Activated CD8-positive, alpha-beta T cell treated with anti-CD3 and anti-CD28 coated beads, Interleukin-2, amount 10 ng/mL, durations not matched to agents 7 days and 5 days (primary cell): ENCODE data around the gene ELOA. TPM values are rescaled to one million over a fixed set of nuclear protein-coding genes. Genes with fewer than 3 reads are reported as not detected.
A peak's percentile ranks its signal among the peaks of the same experiment; 100 is the strongest.
"Not testable (repeated sequence)": the region's sequence is repeated elsewhere in the genome, so short reads cannot be mapped to it uniquely, and the experiment has no call there.

ENCODE experiments used
- ATAC-seq: fragments of 150-1000 bp; cut with Tn5 transposase; one replicate; pipeline ENCODE4 v1.10.0; 2021; ENCODE audit warnings: moderate library complexity
- CTCF ChIA-PET: fragments of 350-600 bp; sonication (Branson Sonifier 250); formaldehyde crosslinking; loops from one replicate; lab custom pipeline; 2021; ENCODE audit warnings: antibody characterized with exemption; lab: Charles Lee
- POLR2A ChIA-PET: fragments of 350-600 bp; sonication (Branson Sonifier 250); formaldehyde crosslinking; loops from one replicate; lab custom pipeline; 2021; ENCODE audit warnings: antibody characterized with exemption; lab: Charles Lee
- DNase-seq: peaks from one replicate; pipeline ENCODE4 v3.0.0-alpha.2; 2020
- H3K27ac Mint-ChIP-seq: one replicate; pipeline ENCODE4 v1.8.0; 2021; ENCODE audit warnings: mild to moderate bottlenecking, mixed read lengths
- H3K27me3 Mint-ChIP-seq: one replicate; pipeline ENCODE4 v1.8.0; 2021; ENCODE audit warnings: low read depth, mixed read lengths
- H3K36me3 Mint-ChIP-seq: one replicate; pipeline ENCODE4 v1.8.0; 2021; ENCODE audit warnings: low read depth, mixed read lengths
- H3K4me1 Mint-ChIP-seq: one replicate; pipeline ENCODE4 v1.8.0; 2021; ENCODE audit warnings: low read depth, mixed read lengths
- H3K4me3 Mint-ChIP-seq: one replicate; pipeline ENCODE4 v1.8.0; 2021; ENCODE audit warnings: mild to moderate bottlenecking, mixed read lengths
- H3K9me3 Mint-ChIP-seq: one replicate; pipeline ENCODE4 v1.8.0; 2022; ENCODE audit warnings: mixed read lengths; ENCODE audit not compliant: insufficient read depth
- total RNA-seq, 2 experiments: library from RNA; stranded (reverse); gene quantifications; one replicate each; pipeline ENCODE4 v1.2.3, GENCODE V29; 2021

ELOA gene
- total RNA-seq, 2 experiments from 2014 or later, result 29.2 to 31.0 TPM

- ATAC-seq (no peak), DNase-seq (no peak)
- Mint-ChIP-seq H3K4me3 (no peak overlapping the region), H3K27me3 (no peaks in the 10 kb centered on the region), H3K27ac (no peak overlapping the region), H3K9me3 (no peaks in the 10 kb centered on the region), H3K4me1 (peaks cover 28% of the 10 kb centered on the region), H3K36me3 (peaks cover 32% of the 10 kb centered on the region)
- CTCF ChIA-PET, result interaction anchor here (1.3 to 6.7 kb wide), 5 partner anchors 10 to 119 kb away, joined by 3 to 53 read pairs (median 7); no protein-coding TSS in a partner anchor
- POLR2A ChIA-PET, result interaction anchor here (2.6 kb wide), 1 partner anchor 19 kb away, joined by 10 read pairs; the partner anchor contains the start of gene PITHD1
These were observed 54.5 kb downstream of the ELOA start for GRCh38 chr1:23797478-23798448.

- no peaks in the 10 kb centered on the region for H3K9me3 Mint-ChIP-seq
- ChIA-PET POLR2A (interaction anchor here (0.9 to 2.6 kb wide), 2 partner anchors 19 to 20 kb away, joined by 6 to 10 read pairs; partner anchors contain the start of gene PITHD1), CTCF (interaction anchor here (1.0 to 6.7 kb wide), 5 partner anchors 9 to 118 kb away, joined by 5 to 53 read pairs (median 10); no protein-coding TSS in a partner anchor)
- H3K27ac Mint-ChIP-seq, result peak overlapping the region; percentile 96
- ATAC-seq (no peak), DNase-seq (peak; percentile 38)
- no peaks in the 10 kb centered on the region for H3K27me3 Mint-ChIP-seq
- peaks cover 30% of the 10 kb centered on the region for H3K36me3 Mint-ChIP-seq
- H3K4me1 Mint-ChIP-seq, result peaks cover 21% of the 10 kb centered on the region
- H3K4me3 Mint-ChIP-seq, result peak overlapping the region; percentile 97
These were observed 55.4 kb downstream of the ELOA start for GRCh38 chr1:23798662-23799142.

- peaks cover 21% of the 10 kb centered on the region for H3K4me1 Mint-ChIP-seq
- H3K27me3 Mint-ChIP-seq, result no peaks in the 10 kb centered on the region
- ChIA-PET CTCF (interaction anchor here (1.0 to 6.7 kb wide), 4 partner anchors 11 to 118 kb away, joined by 7 to 53 read pairs (median 27); no protein-coding TSS in a partner anchor), POLR2A (interaction anchor here (0.8 to 3.7 kb wide), 3 partner anchors 9 to 161 kb away, joined by 3 to 33 read pairs (median 6); partner anchors contain the start of genes LYPLA2 and PNRC2)
- H3K36me3 Mint-ChIP-seq, result peaks cover 32% of the 10 kb centered on the region
- DNase-seq, result no peak
- no peaks in the 10 kb centered on the region for H3K9me3 Mint-ChIP-seq
- H3K4me3 Mint-ChIP-seq, result peak overlapping the region; percentile 97
- no peak for ATAC-seq
- peak overlapping the region; percentile 96 for H3K27ac Mint-ChIP-seq
These were observed 55.9 kb downstream of the ELOA start for GRCh38 chr1:23799255-23799569.

GRCh38 chr1:23799570-23800399 is 56.5 kb downstream of the ELOA start:
- peak overlapping the region; percentile 96 for H3K27ac Mint-ChIP-seq
- peaks cover 21% of the 10 kb centered on the region for H3K4me1 Mint-ChIP-seq
- H3K36me3 Mint-ChIP-seq, result peaks cover 27% of the 10 kb centered on the region
- peak; percentile 58 for DNase-seq
- no peaks in the 10 kb centered on the region for H3K27me3 Mint-ChIP-seq
- peak; percentile 8 for ATAC-seq
- CTCF ChIA-PET, result interaction anchor here (0.8 to 6.7 kb wide), 6 partner anchors 10 to 117 kb away, joined by 4 to 53 read pairs (median 17); no protein-coding TSS in a partner anchor
- POLR2A ChIA-PET, result interaction anchor here (0.8 to 3.7 kb wide), 5 partner anchors 9 to 160 kb away, joined by 3 to 33 read pairs (median 6); partner anchors contain the start of genes LYPLA2, PITHD1 and PNRC2
- H3K9me3 Mint-ChIP-seq, result no peaks in the 10 kb centered on the region
- H3K4me3 Mint-ChIP-seq, result peak overlapping the region; percentile 97

GRCh38 chr1:23800400-23801337 is 57.4 kb downstream of the ELOA start, which contains the start of gene GALE:
Gene GALE, minus strand, starts transcription at chr1:23800754. Its CDS starts 1,747 bp downstream, at chr1:23799007.
- H3K9me3 Mint-ChIP-seq, result no peaks in the 10 kb centered on the region
- H3K27me3 Mint-ChIP-seq, result no peaks in the 10 kb centered on the region
- ATAC-seq (peak; percentile 89), DNase-seq (peak; percentile 99)
- peak within 1 kb of the TSS; percentile 97 for H3K4me3 Mint-ChIP-seq
- CTCF ChIA-PET, result interaction anchor here (0.8 to 6.7 kb wide), 7 partner anchors 9 to 116 kb away, joined by 3 to 53 read pairs (median 5); no protein-coding TSS in a partner anchor
- H3K4me1 Mint-ChIP-seq, result peaks cover 21% of the 10 kb centered on the region
- H3K27ac Mint-ChIP-seq, result peak within 1 kb of the TSS; percentile 96
- POLR2A ChIA-PET, result interaction anchor here (0.6 to 3.7 kb wide), 13 partner anchors 10 to 456 kb away, joined by 3 to 33 read pairs (median 4); partner anchors contain the start of genes HMGCL, LYPLA2, PITHD1 and RPL11
- H3K36me3 Mint-ChIP-seq, result peaks cover 25% of the 10 kb centered on the region

GRCh38 chr1:23801338-23801748 is 58.1 kb downstream of the ELOA start:
- POLR2A ChIA-PET, result interaction anchor here (0.6 to 3.7 kb wide), 13 partner anchors 10 to 457 kb away, joined by 3 to 33 read pairs (median 4); partner anchors contain the start of genes HMGCL, LYPLA2, PITHD1 and RPL11
- no peak for ATAC-seq
- CTCF ChIA-PET, result interaction anchor here (1.1 to 6.7 kb wide), 7 partner anchors 9 to 115 kb away, joined by 3 to 53 read pairs (median 5); partner anchors contain the start of gene PITHD1
- Mint-ChIP-seq H3K36me3 (peaks cover 25% of the 10 kb centered on the region), H3K27me3 (no peaks in the 10 kb centered on the region), H3K27ac (peak overlapping the region; percentile 89), H3K4me3 (peak overlapping the region; percentile 97), H3K9me3 (no peaks in the 10 kb centered on the region), H3K4me1 (peaks cover 21% of the 10 kb centered on the region)
- no peak for DNase-seq

GRCh38 chr1:23801876-23802275 is 58.6 kb downstream of the ELOA start:
- Mint-ChIP-seq H3K36me3 (peaks cover 22% of the 10 kb centered on the region), H3K27ac (no peak overlapping the region), H3K4me1 (peaks cover 21% of the 10 kb centered on the region), H3K4me3 (peak overlapping the region; percentile 97), H3K9me3 (no peaks in the 10 kb centered on the region), H3K27me3 (no peaks in the 10 kb centered on the region)
- ChIA-PET POLR2A (interaction anchor here (0.6 to 3.7 kb wide), 9 partner anchors 9 to 163 kb away, joined by 3 to 33 read pairs (median 3); partner anchors contain the start of genes LYPLA2, PITHD1 and RPL11), CTCF (interaction anchor here (0.9 to 6.7 kb wide), 10 partner anchors 8 to 174 kb away, joined by 3 to 53 read pairs (median 4); partner anchors contain the start of genes HMGCL and PITHD1)
- ATAC-seq (no peak), DNase-seq (no peak)

- ATAC-seq, H3K27ac Mint-ChIP-seq, DNase-seq, H3K27me3 Mint-ChIP-seq, H3K9me3 Mint-ChIP-seq, H3K4me3 Mint-ChIP-seq: not testable (repeated sequence)
- Mint-ChIP-seq H3K36me3 (peaks cover 13% of the 10 kb centered on the region), H3K4me1 (peaks cover 30% of the 10 kb centered on the region)
- POLR2A ChIA-PET, result interaction anchor here (0.5 to 3.7 kb wide), 4 partner anchors 10 to 89 kb away, joined by 3 to 33 read pairs (median 8); partner anchors contain the start of genes LYPLA2 and PITHD1
- CTCF ChIA-PET, result interaction anchor here (1.2 to 6.7 kb wide), 7 partner anchors 7 to 173 kb away, joined by 3 to 53 read pairs (median 5); partner anchors contain the start of gene PITHD1
These were observed 59.6 kb downstream of the ELOA start for GRCh38 chr1:23802809-23803342.

GRCh38 chr1:23803674-23804073 is 60.4 kb downstream of the ELOA start:
- ATAC-seq, result no peak
- no peak for DNase-seq

More at GRCh38 chr1:23803674-23804073, 60.4 kb downstream of the ELOA start:
- Mint-ChIP-seq H3K4me3 (no peak overlapping the region), H3K36me3 (peaks cover 10% of the 10 kb centered on the region), H3K27me3 (no peaks in the 10 kb centered on the region), H3K27ac (peak overlapping the region; percentile 1), H3K4me1 (peaks cover 29% of the 10 kb centered on the region), H3K9me3 (no peaks in the 10 kb centered on the region)
- ChIA-PET CTCF (interaction anchor here (6.7 kb wide), 1 partner anchor 113 kb away, joined by 44 read pairs; no protein-coding TSS in a partner anchor), POLR2A (no interaction called here)
